HepG2 (cell line): ENCODE measurements around the gene FDXACB1. TPM values are rescaled to one million over a fixed set of nuclear protein-coding genes. Genes with fewer than 3 reads are reported as not detected.
A peak's percentile ranks its signal among the peaks of the same experiment; 100 is the strongest.

Source experiments
- ATRX ChIP-seq: sonication (generic); formaldehyde crosslinking; IDR thresholded peaks from 2 replicates; pipeline ENCODE4 v1.4.0; 2020; ENCODE audit warnings: missing genetic modification reagents, borderline replicate concordance
- CCDC6 ChIP-seq: sonication (generic); formaldehyde crosslinking; IDR thresholded peaks from 2 replicates; pipeline ENCODE4 v1.8.1; 2022; ENCODE audit warnings: mild to moderate bottlenecking, missing genetic modification reagents, moderate library complexity
- CREB1 ChIP-seq, 2 experiments: fragments of 450-650 bp in 1 of 2; IDR thresholded peaks; 2 replicates each; pipeline ENCODE4 v1.6.1; 2016 to 2017; ENCODE audit warnings: control low read depth in 1 of 2, mild to moderate bottlenecking in 1 of 2, missing compliant biosample characterization in 1 of 2, missing genetic modification characterization in 1 of 2
- HCFC1 ChIP-seq: fragments of 150-350 bp; IDR thresholded peaks from 2 replicates; pipeline ENCODE4 v1.6.1; 2014; ENCODE audit warnings: low read depth, low read length
- HNRNPH1 ChIP-seq: fragments of 200-400 bp; formaldehyde crosslinking; optimal IDR thresholded peaks from 2 replicates; pipeline ENCODE3; 2017; ENCODE audit warnings: mild to moderate bottlenecking, low read depth, low read length
- KLF15 ChIP-seq: sonication (generic); formaldehyde crosslinking; IDR thresholded peaks from 2 replicates; pipeline ENCODE4 v1.8.1; 2023; ENCODE audit warnings: borderline replicate concordance, mild to moderate bottlenecking, inconsistent platforms, missing genetic modification reagents, mixed read lengths
- KLF6 ChIP-seq: IDR thresholded peaks from 2 replicates; pipeline ENCODE4 v1.8.0; 2016; ENCODE audit warnings: missing biosample characterization, missing genetic modification reagents
- MAFF ChIP-seq: IDR thresholded peaks from 2 replicates; pipeline ENCODE4 v1.6.1; 2011; ENCODE audit warnings: low read depth, low read length, improper control_type of control experiment
- POLR2A ChIP-seq, 2 experiments: IDR thresholded peaks; 2 replicates each; pipeline ENCODE4 v1.6.1; 2011; ENCODE audit warnings: low read depth in 2 of 2, low read length in 2 of 2, mild to moderate bottlenecking in 1 of 2, moderate library complexity in 1 of 2; ENCODE audit not compliant: insufficient read depth in 1 of 2
- POLR2G ChIP-seq: fragments of 200-400 bp; formaldehyde crosslinking; IDR thresholded peaks from 2 replicates; pipeline ENCODE4 v1.6.1; 2018; ENCODE audit warnings: mild to moderate bottlenecking, low read depth, low read length, moderate library complexity
- SNAPC5 ChIP-seq: sonication (generic); formaldehyde crosslinking; IDR thresholded peaks from 2 replicates; pipeline ENCODE4 v1.8.1; 2023; ENCODE audit warnings: mild to moderate bottlenecking, missing genetic modification reagents, borderline replicate concordance
- YEATS2 ChIP-seq: sonication (generic); formaldehyde crosslinking; IDR thresholded peaks from 2 replicates; pipeline ENCODE4 v1.4.0; 2020; ENCODE audit warnings: missing genetic modification reagents, borderline replicate concordance
- ZBTB33 ChIP-seq: sonication (generic); formaldehyde crosslinking; IDR thresholded peaks from 2 replicates; pipeline ENCODE4 v1.4.0; 2020; ENCODE audit warnings: missing genetic modification reagents
- ZBTB38 ChIP-seq: sonication (generic); formaldehyde crosslinking; IDR thresholded peaks from 2 replicates; pipeline ENCODE4 v1.5.1; 2020; ENCODE audit warnings: mild to moderate bottlenecking, missing genetic modification reagents
- ZKSCAN1 ChIP-seq: fragments of 150-350 bp; IDR thresholded peaks from 2 replicates; pipeline ENCODE4 v1.6.1; 2014; ENCODE audit warnings: low read length
- ZNF143 ChIP-seq: sonication (generic); formaldehyde crosslinking; IDR thresholded peaks from 2 replicates; pipeline ENCODE4 v1.4.0; 2020; ENCODE audit warnings: missing genetic modification reagents
- ZNF253 ChIP-seq: sonication (generic); formaldehyde crosslinking; IDR thresholded peaks from 2 replicates; pipeline ENCODE4 v1.8.0; 2022; ENCODE audit warnings: mild to moderate bottlenecking, missing genetic modification reagents, borderline replicate concordance
- ZNF256 ChIP-seq: sonication (generic); formaldehyde crosslinking; conservative IDR thresholded peaks from 2 replicates; pipeline ENCODE4 v1.4.0; 2020; ENCODE audit warnings: missing genetic modification reagents
- ZNF446 ChIP-seq: sonication (generic); formaldehyde crosslinking; IDR thresholded peaks from 2 replicates; pipeline ENCODE4 v1.5.0; 2020; ENCODE audit warnings: mild to moderate bottlenecking, missing genetic modification reagents
- ZNF556 ChIP-seq: sonication (generic); formaldehyde crosslinking; IDR thresholded peaks from 2 replicates; pipeline ENCODE4 v1.4.0; 2020; ENCODE audit warnings: mild to moderate bottlenecking, missing genetic modification reagents, borderline replicate concordance
- ZNF576 ChIP-seq: sonication (generic); formaldehyde crosslinking; IDR thresholded peaks from 2 replicates; pipeline ENCODE4 v1.4.0; 2020; ENCODE audit warnings: mild to moderate bottlenecking, missing genetic modification reagents
- ZNF710 ChIP-seq: sonication (generic); formaldehyde crosslinking; IDR thresholded peaks from 2 replicates; pipeline ENCODE4 v1.5.0; 2020; ENCODE audit warnings: mild to moderate bottlenecking, missing genetic modification reagents, borderline replicate concordance
- polyA plus RNA-seq, 8 experiments: library from polyadenylated mRNA; depleted of rRNA in 3 of 8; stranded (reverse) in 7 of 8; unstranded in 1 of 8; fragments of >200 nt; fragmentation: Illumina TruSeq in 4 of 8; extraction: Trizol in 4 of 8; gene quantifications; 2 replicates each; pipeline versions ENCODE4 v1.2.1 to v1.2.3, GENCODE V29; 2011 to 2016; ENCODE audit warnings: low read depth in 4 of 8, missing spikeins in 1 of 8, mixed read lengths in 1 of 8; ENCODE audit not compliant: insufficient read depth in 1 of 8
- total RNA-seq, 5 experiments: library from RNA; depleted of rRNA; stranded (reverse); fragments of >200 nt; fragmentation: Illumina TruSeq; extraction: Trizol; gene quantifications; 2 replicates each; pipeline ENCODE4 v1.2.3, GENCODE V29; 2016; ENCODE audit warnings: low read depth in 1 of 5

The FDXACB1 gene
- total and polyA plus RNA-seq, 2 of the 13 experiments (the other 11 are each of a cell fraction or from before 2014, with no cell fraction given) = 1.1 to 3.4 TPM

GRCh38 chr11:111840143-111840542 is 38.8 kb downstream of the FDXACB1 start (continued):
- TF ChIP-seq ZNF576 (CRISPR knock-in tag) (no peak), HCFC1 (no peak), HNRNPH1 (no peak), KLF6 (CRISPR knock-in tag) (no peak), KLF15 (CRISPR knock-in tag) (no peak), ZNF556 (no peak), CCDC6 (no peak), POLR2A (IDR thresholded peaks at IDR 0.05; ENCODE audit: insufficient read depth in 1 of 2, low read depth in 2 of 2, low read length in 2 of 2) (no peak), CREB1 (IDR thresholded peaks at IDR 0.05) (no peak), CREB1 (CRISPR knock-in tag; IDR thresholded peaks at IDR 0.05) (0 out of 2 replicates have a peak, but pooled peaks have one; percentile 26), ZNF256 (CRISPR knock-in tag) (no peak), ZBTB33 (CRISPR knock-in tag) (no peak), SNAPC5 (CRISPR knock-in tag) (no peak), ZNF710 (CRISPR knock-in tag) (no peak; the same call in 1 of the 2 replicates), ATRX (CRISPR knock-in tag) (no peak), POLR2G (no peak), ZKSCAN1 (no peak), ZNF253 (CRISPR knock-in tag) (no peak), ZBTB38 (CRISPR knock-in tag) (no peak), ZNF143 (no peak), MAFF (no peak), ZNF446 (no peak), YEATS2 (CRISPR knock-in tag) (0 out of 2 replicates have a peak, but pooled peaks have one; percentile 37)
